Ovary (tissue), 3 donors: ENCODE measurements around the gene KRTAP9-6.

Experiments used
- POLR2A ChIP-seq: fragments of 450-650 bp; IDR thresholded peaks from one replicate; pipeline ENCODE4 v1.6.1; 2017; ENCODE audit warnings: antibody characterized with exemption, mild to moderate bottlenecking, moderate library complexity
- TF ChIP-seq, protein P1 (sequence below), 3 donors: fragments of 450-650 bp in 2 of 3; fragments of 200-600 bp in 1 of 3; IDR thresholded peaks; one replicate each; pipeline versions ENCODE4 v1.5.1 to v1.8.0; 2016 to 2022; ENCODE audit warnings: antibody characterized with exemption in 3 of 3, mild to moderate bottlenecking in 1 of 3
- donor health status: DM: no; HTN: no; CAD: no.

DNA sequence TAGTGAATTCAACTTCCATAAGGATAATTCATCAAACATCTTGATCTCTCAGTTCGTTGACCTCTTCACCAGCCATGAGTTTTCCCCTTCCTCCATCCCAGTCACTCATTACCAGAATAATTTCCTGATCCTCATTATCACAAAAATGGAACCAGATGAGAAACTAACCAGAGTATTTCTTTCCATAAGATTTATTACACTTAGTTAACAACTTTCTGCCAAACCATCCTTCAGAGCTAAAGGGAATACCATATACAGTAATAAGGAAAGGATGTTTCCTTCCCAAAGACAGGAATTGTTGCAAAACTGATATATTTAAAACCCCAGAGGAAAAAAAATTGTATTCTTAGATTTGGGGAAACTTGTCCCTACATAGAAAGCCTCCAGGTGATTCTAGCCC lies 28.8 kb downstream of the KRTAP9-6 start:
- TF ChIP-seq, protein P1, sequence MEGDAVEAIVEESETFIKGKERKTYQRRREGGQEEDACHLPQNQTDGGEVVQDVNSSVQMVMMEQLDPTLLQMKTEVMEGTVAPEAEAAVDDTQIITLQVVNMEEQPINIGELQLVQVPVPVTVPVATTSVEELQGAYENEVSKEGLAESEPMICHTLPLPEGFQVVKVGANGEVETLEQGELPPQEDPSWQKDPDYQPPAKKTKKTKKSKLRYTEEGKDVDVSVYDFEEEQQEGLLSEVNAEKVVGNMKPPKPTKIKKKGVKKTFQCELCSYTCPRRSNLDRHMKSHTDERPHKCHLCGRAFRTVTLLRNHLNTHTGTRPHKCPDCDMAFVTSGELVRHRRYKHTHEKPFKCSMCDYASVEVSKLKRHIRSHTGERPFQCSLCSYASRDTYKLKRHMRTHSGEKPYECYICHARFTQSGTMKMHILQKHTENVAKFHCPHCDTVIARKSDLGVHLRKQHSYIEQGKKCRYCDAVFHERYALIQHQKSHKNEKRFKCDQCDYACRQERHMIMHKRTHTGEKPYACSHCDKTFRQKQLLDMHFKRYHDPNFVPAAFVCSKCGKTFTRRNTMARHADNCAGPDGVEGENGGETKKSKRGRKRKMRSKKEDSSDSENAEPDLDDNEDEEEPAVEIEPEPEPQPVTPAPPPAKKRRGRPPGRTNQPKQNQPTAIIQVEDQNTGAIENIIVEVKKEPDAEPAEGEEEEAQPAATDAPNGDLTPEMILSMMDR (IDR thresholded peaks at IDR 0.05) = no peak
- TF ChIP-seq POLR2A = no peak
